Caco-2 (cell line): ENCODE measurements around the gene PLXNA3. TPM values are rescaled to one million over a fixed set of nuclear protein-coding genes. Genes with fewer than 3 reads are reported as not detected.

Experiments
- BruUV-seq: library from RNA; stranded (reverse); fragments of 400-500 nt; replicated peaks from 2 replicates; lab custom pipeline; 2021; lab: Mats Ljungman, UMichigan
- CTCF ChIA-PET: fragments of 300-600 bp; sonication (Branson Sonifier 250); formaldehyde crosslinking; loops from one replicate; lab custom pipeline; 2022; ENCODE audit warnings: antibody characterized with exemption; lab: Charles Lee
- POLR2A ChIA-PET: fragments of 300-600 bp; sonication (Branson Sonifier 250); formaldehyde crosslinking; loops from one replicate; lab custom pipeline; 2022; ENCODE audit warnings: antibody characterized with exemption; lab: Charles Lee
- DNase-seq, 2 experiments: peaks; one replicate each; pipeline versions ENCODE4 v3.0.0 to v3.0.0-alpha.2; 2020 to 2022
- H3K27me3 ChIP-seq: replicated peaks from 2 replicates; pipeline ENCODE4 v1.6.0; 2011; ENCODE audit warnings: low read length; ENCODE audit not compliant: control insufficient read depth, insufficient read depth
- H3K36me3 ChIP-seq: 2 replicates; pipeline ENCODE4 v1.5.1; 2011; ENCODE audit warnings: low read length; ENCODE audit not compliant: control insufficient read depth, insufficient read depth
- H3K4me1 ChIP-seq: fragments of 250-450 bp; sonication (Bioruptor Pico); 2 replicates; pipeline ENCODE4 v1.5.1; 2020; ENCODE audit warnings: mild to moderate bottlenecking
- H3K4me3 ChIP-seq: 2 replicates; pipeline ENCODE4 v1.5.1; 2011; ENCODE audit warnings: low read depth, mild to moderate bottlenecking, control low read depth, low read length
- H3K9me3 ChIP-seq: fragments of 250-450 bp; sonication (Bioruptor Pico); 2 replicates; pipeline ENCODE4 v1.5.1; 2020; ENCODE audit warnings: mild to moderate bottlenecking, moderate library complexity
- H3K27ac Mint-ChIP-seq: one replicate; pipeline ENCODE4 v1.8.0; 2022; ENCODE audit warnings: mixed read lengths; ENCODE audit not compliant: unreplicated experiment
- H3K27me3 Mint-ChIP-seq: one replicate; pipeline ENCODE4 v1.8.0; 2022; ENCODE audit warnings: mixed read lengths; ENCODE audit not compliant: insufficient read depth, unreplicated experiment
- H3K36me3 Mint-ChIP-seq: one replicate; pipeline ENCODE4 v1.8.0; 2022; ENCODE audit warnings: mild to moderate bottlenecking, mixed read lengths; ENCODE audit not compliant: insufficient read depth, unreplicated experiment
- H3K4me1 Mint-ChIP-seq: one replicate; pipeline ENCODE4 v1.8.0; 2022; ENCODE audit warnings: low read depth, mixed read lengths; ENCODE audit not compliant: unreplicated experiment
- H3K4me3 Mint-ChIP-seq: one replicate; pipeline ENCODE4 v1.8.0; 2022; ENCODE audit warnings: mild to moderate bottlenecking, moderate library complexity, mixed read lengths; ENCODE audit not compliant: unreplicated experiment
- H3K9me3 Mint-ChIP-seq: one replicate; pipeline ENCODE4 v1.8.0; 2022; ENCODE audit warnings: mixed read lengths; ENCODE audit not compliant: unreplicated experiment
- intact Hi-C: fragments of 100-400 bp; cut with micrococcal nuclease; formaldehyde crosslinking; loops from one replicate; pipeline ENCODE4 v1.10.0; 2022; ENCODE audit not compliant: unreplicated experiment
- total RNA-seq: library from RNA; stranded (reverse); gene quantifications from 2 replicates; pipeline ENCODE4 v1.2.3, GENCODE V29; 2022
- TF ChIP-seq, protein P1 (sequence below), 2 experiments: fragments of 200-600 bp in 1 of 2; IDR thresholded peaks; 1 replicate in 1 of 2; 2 replicates in 1 of 2; pipeline versions ENCODE4 v1.5.1 to v1.8.0; 2011 to 2022; ENCODE audit warnings: antibody characterized with exemption in 1 of 2, control low read depth in 1 of 2, inconsistent platforms in 1 of 2, low read depth in 1 of 2, low read length in 1 of 2, mild to moderate bottlenecking in 1 of 2, moderate library complexity in 1 of 2; ENCODE audit not compliant: insufficient read depth in 1 of 2, severe bottlenecking in 1 of 2, unreplicated experiment in 1 of 2

The PLXNA3 gene
- total RNA-seq, 1 experiment from 2014 or later: 58.4 TPM

GRCh38 chrX:154472685-154473632 lies 14.9 kb downstream of the PLXNA3 start:
- no peaks in the 10 kb centered on the region for H3K9me3 Mint-ChIP-seq
- H3K4me3 Mint-ChIP-seq: no peak overlapping the region
- ChIA-PET CTCF (no interaction called here), POLR2A (no interaction called here)
- H3K4me1 Mint-ChIP-seq: no peaks in the 10 kb centered on the region
- Histone ChIP-seq H3K27me3 (no peaks in the 10 kb centered on the region), H3K9me3 (no peaks in the 10 kb centered on the region), H3K4me3 (no peak overlapping the region), H3K4me1 (no peaks in the 10 kb centered on the region), H3K36me3 (no peaks in the 10 kb centered on the region; the same call in 1 of the 2 replicates)
- BruUV-seq: no TSS peak
- H3K27me3 Mint-ChIP-seq: no peaks in the 10 kb centered on the region
- no peak for DNase-seq
- H3K36me3 Mint-ChIP-seq: peaks cover 19% of the 10 kb centered on the region
- no peak overlapping the region for H3K27ac Mint-ChIP-seq
- intact Hi-C loops: no loop called here
- TF ChIP-seq, protein P1, sequence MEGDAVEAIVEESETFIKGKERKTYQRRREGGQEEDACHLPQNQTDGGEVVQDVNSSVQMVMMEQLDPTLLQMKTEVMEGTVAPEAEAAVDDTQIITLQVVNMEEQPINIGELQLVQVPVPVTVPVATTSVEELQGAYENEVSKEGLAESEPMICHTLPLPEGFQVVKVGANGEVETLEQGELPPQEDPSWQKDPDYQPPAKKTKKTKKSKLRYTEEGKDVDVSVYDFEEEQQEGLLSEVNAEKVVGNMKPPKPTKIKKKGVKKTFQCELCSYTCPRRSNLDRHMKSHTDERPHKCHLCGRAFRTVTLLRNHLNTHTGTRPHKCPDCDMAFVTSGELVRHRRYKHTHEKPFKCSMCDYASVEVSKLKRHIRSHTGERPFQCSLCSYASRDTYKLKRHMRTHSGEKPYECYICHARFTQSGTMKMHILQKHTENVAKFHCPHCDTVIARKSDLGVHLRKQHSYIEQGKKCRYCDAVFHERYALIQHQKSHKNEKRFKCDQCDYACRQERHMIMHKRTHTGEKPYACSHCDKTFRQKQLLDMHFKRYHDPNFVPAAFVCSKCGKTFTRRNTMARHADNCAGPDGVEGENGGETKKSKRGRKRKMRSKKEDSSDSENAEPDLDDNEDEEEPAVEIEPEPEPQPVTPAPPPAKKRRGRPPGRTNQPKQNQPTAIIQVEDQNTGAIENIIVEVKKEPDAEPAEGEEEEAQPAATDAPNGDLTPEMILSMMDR (IDR thresholded peaks at IDR 0.05; ENCODE audit: insufficient read depth in 1 of 2, low read depth in 1 of 2, low read length in 1 of 2, severe bottlenecking in 1 of 2, unreplicated experiment in 1 of 2): no peak

GRCh38 chrX:154473683-154474082 lies 15.6 kb downstream of the PLXNA3 start:
- Mint-ChIP-seq H3K36me3 (peaks cover 26% of the 10 kb centered on the region), H3K4me1 (no peaks in the 10 kb centered on the region), H3K27me3 (no peaks in the 10 kb centered on the region), H3K9me3 (no peaks in the 10 kb centered on the region), H3K4me3 (no peak overlapping the region), H3K27ac (no peak overlapping the region)
- no peaks in the 10 kb centered on the region; the same call in 1 of the 2 replicates for H3K36me3 ChIP-seq
- no peaks in the 10 kb centered on the region for H3K9me3 ChIP-seq
- H3K4me1 ChIP-seq: no peaks in the 10 kb centered on the region
- no peak for DNase-seq
- ChIA-PET POLR2A (interaction anchor here (0.5 to 0.6 kb wide), 2 partner anchors 14 to 38 kb away, joined by 3 to 6 read pairs; no protein-coding TSS in a partner anchor), CTCF (no interaction called here)
- no TSS peak for BruUV-seq
- no peak overlapping the region for H3K4me3 ChIP-seq
- H3K27me3 ChIP-seq: no peaks in the 10 kb centered on the region
- TF ChIP-seq, protein P1 (IDR thresholded peaks at IDR 0.05; ENCODE audit: insufficient read depth in 1 of 2, low read depth in 1 of 2, low read length in 1 of 2, severe bottlenecking in 1 of 2, unreplicated experiment in 1 of 2): no peak
- intact Hi-C loops: no loop called here

DNA sequence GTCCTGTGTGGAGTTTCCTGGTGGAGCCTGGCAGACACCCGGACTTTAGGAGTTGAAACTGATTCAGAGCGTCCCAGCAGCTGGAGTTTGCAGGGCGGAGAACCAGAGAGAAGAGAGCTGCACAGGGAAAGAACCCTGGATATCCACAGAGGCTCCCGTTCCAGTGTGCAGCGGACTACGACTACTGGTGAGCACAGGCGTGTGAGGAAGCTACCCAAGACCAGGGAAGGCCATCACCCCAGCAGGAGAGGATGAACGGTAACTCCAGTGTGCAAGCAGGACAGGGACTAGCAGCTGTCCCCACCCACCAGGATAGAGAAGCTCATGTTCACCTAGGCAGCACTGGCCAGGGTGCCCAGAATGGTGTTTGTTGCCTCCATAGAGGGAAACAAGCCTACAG lies 18.7 kb downstream of the PLXNA3 start:
- no peaks in the 10 kb centered on the region for H3K27me3 Mint-ChIP-seq
- Histone ChIP-seq H3K27me3 (no peaks in the 10 kb centered on the region), H3K36me3 (no peaks in the 10 kb centered on the region), H3K4me1 (no peaks in the 10 kb centered on the region), H3K4me3 (no peak overlapping the region), H3K9me3 (no peaks in the 10 kb centered on the region)
- no TSS peak for BruUV-seq
- H3K27ac Mint-ChIP-seq: no peak overlapping the region
- no peak overlapping the region for H3K4me3 Mint-ChIP-seq
- H3K4me1 Mint-ChIP-seq: no peaks in the 10 kb centered on the region
- DNase-seq: no peak
- ChIA-PET POLR2A (no interaction called here), CTCF (no interaction called here)
- peaks cover 34% of the 10 kb centered on the region for H3K36me3 Mint-ChIP-seq
- no peaks in the 10 kb centered on the region for H3K9me3 Mint-ChIP-seq
- TF ChIP-seq, protein P1 (IDR thresholded peaks at IDR 0.05; ENCODE audit: insufficient read depth in 1 of 2, low read depth in 1 of 2, low read length in 1 of 2, severe bottlenecking in 1 of 2, unreplicated experiment in 1 of 2): no peak
- intact Hi-C loops: loop anchor here (5.0 kb wide), 1 partner anchor 40 kb away; the partner anchor contains the start of gene FAM3A
